D721Med (cell line): Measurements from ENCODE around the gene OPCML.

Source experiments
- DNase-seq: peaks from one replicate; pipeline ENCODE4 v3.0.0; 2011; ENCODE audit warnings: low spot score; ENCODE audit not compliant: insufficient read length
- FAIRE-seq: peaks from 2 replicates; lab custom pipeline; 2011; peaks lifted over from hg19 to GRCh38; lab: Jason Lieb, UNC
- CTCF ChIP-seq: IDR thresholded peaks from 2 replicates; pipeline ENCODE4 v1.5.1; 2012; ENCODE audit warnings: mild to moderate bottlenecking, control low read depth; ENCODE audit not compliant: insufficient read depth; ENCODE audit errors: missing control alignments

The OPCML gene

GRCh38 chr11:132367293-132367692 lies 1165.0 kb downstream of the OPCML start:
- no peak for FAIRE-seq
- no peak for TF ChIP-seq CTCF
- no peak for DNase-seq

GRCh38 chr11:132365650-132366049 lies 1166.7 kb downstream of the OPCML start:
- no peak for DNase-seq

More at GRCh38 chr11:132365650-132366049, 1166.7 kb downstream of the OPCML start:
- TF ChIP-seq CTCF = no peak
- FAIRE-seq = no peak
